Bone marrow (tissue), 2 donors: ENCODE measurements around the gene LTBP2.
A peak's percentile ranks its signal among the peaks of the same experiment; 100 is the strongest.

Experiments
- DNase-seq, 2 donors: peaks; one replicate each; lab custom pipeline; 2025; lab: John Stamatoyannopoulos, UW

LTBP2 gene

GRCh38 chr14:74571901-74572725 is 39.9 kb downstream of the LTBP2 start:
- peak; percentile 25 to 28 for DNase-seq

GRCh38 chr14:74571441-74571841 is 40.6 kb downstream of the LTBP2 start:
- no peak for DNase-seq

- no peak for DNase-seq
Observed at GRCh38 chr14:74570696-74571095, 41.3 kb downstream of the LTBP2 start.

- DNase-seq: no peak
Observed at GRCh38 chr14:74569806-74570591, 42.0 kb downstream of the LTBP2 start.

GRCh38 chr14:74569387-74569786 is 42.6 kb downstream of the LTBP2 start:
- DNase-seq: no peak

GRCh38 chr14:74568911-74569310 is 43.1 kb downstream of the LTBP2 start:
- no peak for DNase-seq

- DNase-seq: no peak
Observed at GRCh38 chr14:74568380-74568649, 43.7 kb downstream of the LTBP2 start.

- no peak for DNase-seq
Observed at GRCh38 chr14:74567646-74568379, 44.2 kb downstream of the LTBP2 start.

- no peak for DNase-seq
Observed at GRCh38 chr14:74567219-74567618, 44.8 kb downstream of the LTBP2 start.

- no peak for DNase-seq
Observed at GRCh38 chr14:74566174-74567141, 45.6 kb downstream of the LTBP2 start.

GRCh38 chr14:74563586-74564159 is 48.4 kb downstream of the LTBP2 start:
- no peak for DNase-seq

- DNase-seq: no peak
Observed at GRCh38 chr14:74563233-74563585, 48.8 kb downstream of the LTBP2 start.

GRCh38 chr14:74562515-74563232 is 49.4 kb downstream of the LTBP2 start:
- no peak for DNase-seq

- no peak for DNase-seq
Observed at GRCh38 chr14:74558655-74559054, 53.4 kb downstream of the LTBP2 start.

- DNase-seq: no peak
Observed at GRCh38 chr14:74557691-74558090, 54.3 kb downstream of the LTBP2 start.

GRCh38 chr14:74555476-74556050 is 56.5 kb downstream of the LTBP2 start:
- DNase-seq: no peak

- DNase-seq: no peak
Observed at GRCh38 chr14:74554742-74555362, 57.2 kb downstream of the LTBP2 start.

- no peak for DNase-seq
Observed at GRCh38 chr14:74552623-74553022, 59.4 kb downstream of the LTBP2 start.

- no peak for DNase-seq
Observed at GRCh38 chr14:74551431-74552371, 60.3 kb downstream of the LTBP2 start.
